GM20431 (cell line): Measurements from ENCODE around the gene LYSET.
"Not testable (repeated sequence)": the region's sequence is repeated elsewhere in the genome, so short reads cannot be mapped to it uniquely, and the experiment has no call there.

Source experiments
- in situ Hi-C: fragments of 300-500 bp; cut with MseI, MboI; formaldehyde crosslinking; loops from one replicate; pipeline ENCODE4 v1.15.0; 2020; ENCODE audit warnings: low sequenced_read_pairs; ENCODE audit not compliant: unreplicated experiment

LYSET gene, protein sequence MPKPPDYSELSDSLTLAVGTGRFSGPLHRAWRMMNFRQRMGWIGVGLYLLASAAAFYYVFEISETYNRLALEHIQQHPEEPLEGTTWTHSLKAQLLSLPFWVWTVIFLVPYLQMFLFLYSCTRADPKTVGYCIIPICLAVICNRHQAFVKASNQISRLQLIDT

DNA sequence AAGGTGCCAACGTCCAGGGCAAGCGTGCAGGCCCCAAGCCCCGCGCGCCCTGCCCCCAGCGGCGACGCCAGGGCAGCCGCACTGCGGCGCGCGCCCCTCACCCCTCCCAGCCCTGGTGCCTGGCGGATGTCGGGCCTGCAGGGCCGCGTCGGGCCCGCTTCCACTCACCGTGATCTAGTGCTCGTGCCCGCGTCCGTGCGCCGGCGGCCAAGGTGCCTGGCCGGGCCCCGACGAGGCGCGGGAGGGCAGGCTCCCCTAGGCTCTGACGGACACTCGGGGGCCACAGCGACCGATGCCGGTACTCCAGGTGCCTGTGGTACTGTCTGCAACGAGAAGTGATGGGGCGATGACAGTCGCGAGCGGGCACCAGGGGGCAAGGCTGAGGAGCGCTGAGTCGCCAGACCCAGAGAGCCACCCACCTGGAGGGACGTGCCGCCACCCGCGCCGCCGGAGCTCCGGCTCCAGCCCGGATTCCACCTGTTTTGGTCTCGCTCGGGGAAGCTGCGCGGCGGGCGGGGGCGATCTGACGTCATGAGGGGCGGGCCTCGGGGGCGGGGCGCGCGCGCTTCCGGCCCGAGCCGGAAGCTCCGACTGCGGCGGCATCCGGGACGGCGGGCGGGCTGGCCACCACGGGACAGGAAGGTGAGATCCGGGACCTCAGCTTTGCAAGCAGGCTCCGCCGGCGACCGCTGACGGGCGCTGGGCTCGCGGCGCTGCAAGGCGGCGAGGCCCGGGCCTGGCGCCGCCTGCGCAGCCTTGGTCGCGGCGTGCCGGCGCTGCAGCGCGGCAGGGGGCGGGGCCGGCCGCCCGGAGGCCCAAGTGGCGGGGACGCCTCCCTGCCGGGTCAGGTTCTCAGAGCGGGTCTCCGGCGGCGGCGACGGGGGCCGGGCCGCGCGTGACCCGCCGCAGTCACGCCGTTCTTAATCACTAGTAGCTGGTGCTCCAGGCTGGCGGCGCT lies at the start of gene LYSET, which contains the start of gene MOAP1:
LYSET (plus strand) TSS at position 927 of the 958 bp plus-strand sequence. CDS start 89 bp downstream, outside the sequence.
MOAP1 (minus strand) TSS at position 507 of the 958 bp plus-strand sequence. CDS start 655 bp downstream, outside the sequence.
- in situ Hi-C loops = no loop called here

DNA sequence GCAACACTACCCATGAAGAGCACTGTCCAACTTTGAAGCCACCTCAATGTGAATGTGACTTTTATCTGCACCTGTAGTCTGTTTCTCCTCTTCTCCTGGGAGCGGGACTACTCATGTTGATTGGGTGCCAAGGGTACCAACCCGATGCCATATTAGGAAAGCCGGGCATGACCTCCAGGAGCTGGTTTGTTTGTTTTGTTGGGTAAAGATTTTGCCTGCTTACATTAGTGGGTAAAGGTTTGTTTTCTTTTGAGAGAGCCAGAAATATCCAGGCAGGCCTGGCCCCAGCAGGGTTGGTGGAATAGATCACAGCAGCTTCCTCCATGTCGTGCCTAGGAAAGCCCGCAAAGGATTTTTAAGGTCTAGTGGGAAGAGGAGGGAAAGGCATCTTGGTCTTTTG lies 49.7 kb upstream of the LYSET start:
- in situ Hi-C loops = loop anchor here (5.0 kb wide), 1 partner anchor 188 kb away; no protein-coding TSS in a partner anchor

DNA sequence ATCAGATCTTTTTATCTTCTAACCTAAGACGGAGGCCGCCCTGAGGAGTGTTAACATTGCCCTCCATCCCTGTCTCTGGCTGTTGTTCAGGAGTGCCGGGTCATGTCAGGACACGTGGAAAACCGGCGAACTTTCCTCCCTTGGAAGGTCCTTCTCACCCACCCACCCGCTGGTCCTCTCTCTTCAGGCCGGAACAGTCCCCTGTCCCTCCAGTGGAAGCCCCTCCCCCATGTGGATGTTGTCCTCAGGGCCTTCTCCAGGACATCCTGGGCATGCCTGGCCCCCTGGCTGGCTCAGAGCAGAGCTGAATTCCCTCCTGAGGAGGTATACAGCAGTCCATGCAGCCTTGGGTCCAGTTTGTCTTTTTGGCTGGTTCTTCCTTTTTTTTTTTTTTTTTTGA lies 49.1 kb upstream of the LYSET start:
- in situ Hi-C loops = loop anchor here (5.0 kb wide), 1 partner anchor 189 kb away; no protein-coding TSS in a partner anchor

DNA sequence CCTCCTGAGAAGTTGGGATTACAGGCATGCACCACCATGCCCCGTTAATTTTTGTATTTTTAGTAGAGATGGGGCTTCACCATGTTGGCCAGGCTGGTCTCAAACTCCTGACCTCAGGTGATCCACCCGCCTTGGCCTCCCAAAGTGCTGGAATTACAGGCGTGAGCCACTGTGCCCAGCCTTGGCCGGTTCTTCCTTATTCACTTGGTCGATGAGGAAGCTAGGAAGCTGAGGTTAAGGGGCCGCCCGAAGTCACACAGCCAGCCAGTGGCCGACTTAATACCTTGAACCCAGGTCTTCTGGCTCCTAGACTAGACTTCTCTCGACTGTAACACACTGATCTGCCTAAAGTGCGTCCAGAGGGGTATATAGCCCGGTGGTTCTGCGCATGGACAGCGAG lies 48.6 kb upstream of the LYSET start:
- in situ Hi-C loops = loop anchor here (5.0 kb wide), 1 partner anchor 189 kb away; no protein-coding TSS in a partner anchor

DNA sequence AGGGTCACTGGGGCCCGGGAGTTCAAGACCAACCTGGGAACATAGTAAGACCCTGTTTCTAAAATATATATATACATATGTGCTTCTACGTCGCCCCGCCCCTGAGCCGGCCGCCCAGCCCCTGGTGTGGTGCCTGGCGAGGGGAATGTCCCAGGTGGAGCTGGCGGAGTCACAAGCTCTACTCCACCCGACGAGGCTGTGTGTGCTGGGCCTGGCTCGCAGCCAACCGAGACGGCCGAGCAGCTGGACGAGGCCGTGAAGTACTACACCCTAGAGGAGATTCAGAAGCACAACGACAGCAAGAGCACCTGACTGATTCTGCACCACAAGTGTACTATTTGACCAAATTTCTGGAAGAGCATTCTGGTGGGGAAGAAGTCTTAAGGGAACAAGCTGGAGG lies 47.3 kb upstream of the LYSET start:
- in situ Hi-C loops = loop anchor here (5.0 kb wide), 1 partner anchor 191 kb away; no protein-coding TSS in a partner anchor

DNA sequence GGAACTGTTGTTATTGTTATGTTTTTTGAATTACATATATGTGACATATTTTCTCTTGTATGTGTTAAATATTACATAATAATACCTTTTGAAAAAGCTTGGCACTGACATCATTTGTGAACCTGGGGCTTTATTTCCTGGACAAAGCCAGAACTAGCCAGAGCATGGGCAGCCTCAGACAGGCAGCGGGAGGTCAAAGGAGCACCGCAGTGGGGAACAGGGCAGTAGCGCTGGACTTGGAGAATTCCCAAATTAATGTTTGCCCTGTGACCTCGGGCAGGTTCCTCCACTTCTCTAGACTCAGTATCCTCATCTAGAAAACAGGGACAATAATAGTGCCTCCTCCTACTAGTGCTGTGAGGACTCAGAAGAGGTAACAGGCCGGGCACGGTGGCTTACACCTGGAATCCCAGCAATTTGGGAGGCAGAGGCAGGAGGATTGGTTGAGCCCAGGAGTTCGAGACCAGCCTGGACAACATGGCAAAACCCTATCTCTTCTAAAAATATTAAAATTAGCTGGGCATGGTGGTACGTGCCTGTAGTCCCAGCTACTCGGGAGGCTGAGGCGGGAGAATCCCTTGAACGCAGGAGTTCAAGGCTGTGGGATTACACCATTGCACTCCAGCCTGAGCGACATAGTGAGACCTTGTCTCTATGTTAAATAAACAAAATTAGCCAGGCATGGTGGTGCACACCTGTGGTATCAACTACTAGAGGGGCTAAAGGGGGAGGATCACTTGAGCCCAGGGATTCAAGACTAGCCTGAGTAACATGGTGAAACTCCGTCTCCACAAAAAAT lies 42.1 kb upstream of the LYSET start:
- in situ Hi-C loops = no loop called here

DNA sequence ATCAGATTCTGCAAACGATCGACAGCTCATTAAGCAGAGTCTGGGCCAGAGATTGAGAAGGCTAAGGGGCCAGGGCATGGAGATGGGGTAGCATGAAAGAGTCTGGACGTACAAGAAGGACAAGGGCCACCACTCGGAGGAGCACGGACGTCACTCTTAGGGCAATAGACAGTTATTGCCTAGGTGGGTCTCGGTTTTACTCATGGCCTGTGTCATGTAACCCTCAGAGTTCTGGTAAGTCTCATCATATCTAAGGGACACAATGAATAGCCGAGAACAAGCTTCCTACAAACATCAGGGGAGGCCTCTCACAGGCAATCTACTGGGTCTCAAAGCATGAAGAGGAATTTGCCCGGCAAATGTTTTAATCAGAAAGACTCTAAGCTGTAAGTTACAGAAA lies 39.0 kb upstream of the LYSET start:
- in situ Hi-C loops = no loop called here

DNA sequence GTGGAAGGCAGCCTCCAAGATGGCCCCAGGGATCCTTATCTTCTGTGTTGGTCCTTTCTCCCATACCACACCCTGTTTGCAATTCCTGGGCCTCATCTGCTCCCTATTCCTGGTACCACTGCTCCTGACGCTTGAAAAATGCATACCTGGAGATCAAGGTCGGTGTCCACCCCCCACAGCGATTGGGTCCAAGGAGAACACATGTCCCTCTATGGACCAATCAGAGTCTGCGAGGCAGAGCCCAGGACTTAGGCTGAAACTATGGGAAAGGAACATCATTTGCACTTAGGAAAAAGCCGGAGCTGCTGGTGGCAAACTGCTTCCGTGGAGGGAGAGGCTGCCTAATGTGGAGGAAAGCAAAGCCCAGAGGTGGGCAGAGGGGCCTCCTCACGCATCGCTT lies 36.1 kb upstream of the LYSET start:
- in situ Hi-C loops = no loop called here

DNA sequence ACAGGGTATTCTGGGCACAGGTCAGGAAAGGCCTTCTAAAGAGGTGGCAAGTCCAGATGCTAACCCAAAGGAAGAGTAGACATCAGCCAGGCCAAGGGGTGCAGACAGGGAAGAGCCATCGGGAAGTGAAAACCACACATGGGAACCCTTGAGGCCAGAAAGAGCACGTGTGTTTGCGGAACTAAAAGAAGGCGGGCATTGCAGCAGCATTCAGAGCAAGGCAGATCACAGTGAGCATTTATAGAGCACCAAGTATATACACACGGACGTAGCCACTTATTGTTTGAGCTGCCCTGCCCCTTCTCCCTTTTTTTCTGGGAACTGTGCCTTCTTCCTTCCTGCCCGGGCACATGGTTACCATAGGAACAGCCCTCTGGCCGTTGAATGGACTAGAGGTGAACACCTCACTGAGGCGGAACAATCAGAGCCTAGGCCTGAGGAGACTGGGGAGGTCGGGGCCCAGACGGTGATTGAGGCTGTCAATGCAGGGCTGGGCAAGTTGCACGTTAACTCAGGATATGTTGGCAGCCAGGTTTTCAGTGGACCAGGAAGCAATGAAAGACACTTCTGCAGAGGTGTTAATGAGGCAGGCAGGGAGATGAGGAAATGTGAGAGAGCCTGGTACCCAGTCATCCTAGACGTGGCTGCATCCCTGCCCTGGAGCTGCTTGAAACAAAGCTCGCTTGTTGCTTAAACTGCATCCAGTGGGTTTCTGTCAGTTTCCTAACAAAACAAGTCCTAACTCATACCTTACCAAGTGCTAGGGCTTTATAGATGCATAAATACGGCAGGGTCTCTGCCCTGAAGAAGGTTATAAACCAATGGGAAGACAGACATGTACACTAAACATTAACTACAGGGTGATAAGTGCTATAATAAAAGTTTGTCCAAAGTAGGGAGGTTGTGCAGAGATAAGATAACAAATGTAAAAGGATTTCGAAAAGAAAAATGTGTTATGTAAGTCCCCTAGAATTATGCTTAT lies 34.6 kb upstream of the LYSET start:
- in situ Hi-C loops = no loop called here

DNA sequence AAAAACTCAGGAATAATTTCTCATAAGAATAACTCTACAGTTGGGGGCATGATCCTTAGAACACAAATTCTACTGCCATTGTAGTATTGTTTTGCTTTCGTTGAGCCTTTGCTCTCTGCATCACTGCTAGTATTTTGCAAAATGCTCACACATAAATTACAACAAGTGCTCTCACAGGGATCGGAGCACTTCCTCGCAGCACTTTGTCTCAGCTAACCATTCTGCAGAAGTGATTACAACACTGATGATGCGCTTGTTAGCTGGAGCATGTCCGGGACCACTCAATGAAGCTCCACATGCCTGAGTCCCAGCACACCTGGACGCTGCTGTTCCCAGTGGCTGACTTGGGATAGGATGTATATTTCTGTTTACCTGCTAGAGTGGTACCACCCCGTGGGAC lies 32.0 kb upstream of the LYSET start:
- in situ Hi-C loops = no loop called here

DNA sequence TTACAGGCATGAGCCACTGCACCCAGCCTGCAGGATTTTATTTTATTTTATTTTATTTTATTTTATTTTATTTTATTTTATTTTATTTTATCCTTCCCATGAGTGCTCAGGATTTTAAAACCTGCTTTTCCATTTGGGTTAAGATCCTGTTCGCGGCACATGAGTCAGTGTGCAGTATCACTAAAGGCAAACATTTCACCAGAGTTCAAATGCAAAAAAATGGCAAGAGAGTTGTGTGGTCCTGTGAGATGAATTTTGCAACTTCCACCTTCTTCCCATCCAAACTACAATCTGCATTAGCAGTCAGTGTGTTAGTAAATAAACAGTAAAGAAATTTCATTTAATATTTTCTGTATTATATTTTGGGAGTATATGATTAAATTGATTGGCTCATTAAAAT lies 29.4 kb upstream of the LYSET start:
- in situ Hi-C loops = no loop called here

DNA sequence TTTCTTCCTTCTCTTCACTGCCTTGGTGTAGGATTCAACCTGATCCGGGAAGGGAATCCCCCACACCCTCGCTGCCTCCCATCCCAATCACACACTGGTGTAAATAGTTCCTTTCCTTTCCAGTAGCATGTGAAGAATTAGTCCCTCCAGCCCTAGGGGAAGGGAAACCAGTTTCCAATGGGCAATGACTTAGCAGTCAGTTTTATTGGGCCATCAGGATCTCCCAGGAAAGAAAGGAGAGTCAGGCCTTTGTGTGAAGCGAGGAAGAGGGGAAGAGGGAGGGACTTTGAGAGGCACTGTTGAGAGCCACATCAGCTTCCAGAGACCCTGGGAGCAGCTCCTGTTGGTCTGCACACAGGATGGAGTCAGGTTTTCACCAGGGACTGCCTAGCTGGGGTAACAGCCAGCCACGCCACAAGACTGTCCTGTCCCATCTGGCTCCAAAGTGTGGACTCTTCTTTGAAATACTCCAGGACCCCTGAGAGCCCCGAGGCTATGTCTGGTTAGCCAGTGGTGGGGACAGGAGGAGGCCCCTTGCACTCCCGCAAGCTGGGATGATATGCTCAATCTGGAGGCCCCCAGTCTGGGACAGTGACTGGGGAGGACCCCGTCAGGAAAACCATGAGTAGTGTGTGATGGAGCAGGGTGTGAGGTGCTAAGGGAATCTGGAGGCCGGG lies 28.3 kb upstream of the LYSET start:
- in situ Hi-C loops = no loop called here

DNA sequence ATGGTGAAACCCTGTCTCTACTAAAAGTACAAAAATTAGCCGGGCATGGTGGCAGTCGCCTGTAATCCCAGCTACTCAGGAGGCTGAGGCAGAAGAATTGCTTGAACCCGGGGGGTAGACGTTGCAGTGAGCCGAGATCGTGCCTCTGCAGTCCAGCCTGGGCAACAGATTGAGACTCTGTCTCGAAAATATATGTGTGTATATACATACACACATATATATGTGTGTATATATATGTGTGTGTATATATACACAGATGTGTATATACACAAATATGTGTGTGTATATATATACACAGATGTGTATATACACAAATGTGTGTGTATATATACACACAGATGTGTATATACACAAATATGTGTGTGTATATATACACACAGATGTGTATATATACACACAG lies 26.8 kb upstream of the LYSET start:
- in situ Hi-C loops = not testable (repeated sequence)

DNA sequence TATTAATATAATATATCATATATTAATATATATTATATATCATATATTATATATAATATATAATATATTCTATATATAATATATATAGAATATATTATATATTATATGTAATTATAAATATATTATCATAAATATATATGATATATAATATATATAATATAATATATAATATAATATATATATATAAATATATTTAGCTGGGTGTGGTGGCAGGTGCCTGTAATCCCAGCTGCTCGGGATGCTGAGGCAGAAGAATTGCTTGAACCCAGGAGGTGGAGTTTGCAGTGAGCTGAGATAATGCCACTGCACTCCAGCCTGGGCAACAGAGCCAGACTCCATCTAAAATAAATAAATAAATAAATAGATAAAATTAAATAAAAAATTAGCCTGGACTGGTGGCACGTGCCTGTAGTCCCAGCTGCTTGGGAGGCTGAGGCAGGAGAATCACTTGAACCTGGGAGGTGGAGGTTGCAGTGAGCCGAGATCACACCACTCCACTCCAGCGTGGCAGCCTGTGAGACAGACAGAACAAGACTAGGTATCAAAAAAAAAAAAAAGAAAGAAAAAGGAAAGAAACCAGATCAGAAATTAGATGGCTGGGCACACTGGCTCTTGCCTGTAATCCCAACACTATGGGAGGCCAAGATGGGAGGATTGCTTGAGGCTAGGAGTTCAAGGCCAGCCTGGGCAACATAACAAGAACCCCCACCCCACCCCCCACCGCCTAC lies 25.3 kb upstream of the LYSET start:
- in situ Hi-C loops = not testable (repeated sequence)

DNA sequence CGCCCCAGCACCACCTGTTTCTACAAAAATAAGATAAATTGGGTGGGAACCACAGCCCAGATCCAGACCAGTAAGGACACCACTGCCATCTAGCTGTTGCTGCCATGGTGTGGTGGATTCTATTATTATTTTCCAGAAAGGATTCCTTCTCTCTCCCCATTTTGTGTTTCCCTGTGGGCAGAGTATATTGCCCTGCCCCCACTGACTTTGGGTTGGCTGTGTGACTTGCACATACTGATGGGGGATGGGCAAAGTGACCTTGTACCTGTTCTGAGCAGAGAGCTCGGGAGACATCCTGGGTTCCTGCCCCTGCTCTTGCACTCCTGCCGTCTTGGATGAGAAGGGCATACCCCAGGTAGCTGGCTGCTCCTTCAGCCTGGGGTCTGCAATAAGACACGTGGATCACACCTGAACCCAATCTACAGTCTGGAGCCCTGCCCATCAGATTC lies 24.7 kb upstream of the LYSET start:
- in situ Hi-C loops = no loop called here

DNA sequence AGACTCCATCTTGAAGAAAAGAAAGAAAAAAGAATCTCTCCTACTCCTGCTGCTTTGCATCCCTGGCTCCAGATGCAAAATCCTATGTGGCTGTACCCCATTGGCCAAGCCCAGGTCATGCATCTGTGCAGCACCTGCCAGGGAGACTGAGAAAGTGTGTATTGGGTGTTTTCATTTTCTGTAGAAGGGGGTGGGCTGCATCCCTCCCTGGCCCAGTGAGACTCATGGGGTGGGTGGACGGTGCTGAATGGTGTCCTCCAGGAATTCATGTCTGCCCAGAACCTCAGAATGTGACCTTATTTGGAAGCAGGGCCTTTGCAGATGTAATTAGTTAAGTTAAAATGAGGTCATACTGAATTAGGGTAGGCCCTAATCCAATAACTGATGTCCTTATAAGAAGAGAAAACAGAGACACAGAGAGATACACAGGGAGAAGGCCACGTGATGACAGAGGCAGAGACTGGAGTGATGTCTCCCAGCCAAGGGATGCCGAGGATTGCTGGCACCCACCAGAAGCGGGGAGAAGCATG lies 23.6 kb upstream of the LYSET start:
- in situ Hi-C loops = no loop called here

DNA sequence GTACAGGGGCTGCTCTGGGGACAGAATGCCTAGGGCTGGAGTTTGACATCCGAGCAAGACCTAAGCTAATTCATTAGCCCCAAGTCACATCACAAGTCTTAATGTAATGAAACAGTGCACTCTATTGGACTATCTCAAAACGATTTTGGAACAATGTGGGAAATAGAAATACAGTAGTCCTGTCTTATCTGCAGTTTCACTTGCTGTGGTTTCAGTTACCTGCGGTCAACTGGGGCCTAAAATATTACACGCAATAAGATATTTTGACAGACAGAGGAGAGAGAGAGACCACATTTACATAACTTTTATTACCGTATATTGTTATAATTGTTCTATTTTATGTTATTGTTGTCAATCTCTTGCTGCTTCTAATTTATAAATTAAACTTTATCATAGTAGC lies 21.6 kb upstream of the LYSET start:
- in situ Hi-C loops = no loop called here
